NCI-H2196 (cell line): ENCODE measurements around the gene GTF3C1.

ENCODE experiments used
- DNase-seq: peaks from one replicate; lab custom pipeline; 2025; ENCODE audit not compliant: unreplicated experiment; lab: John Stamatoyannopoulos, UW

GTF3C1 gene

GRCh38 chr16:27428026-27428785 is 121.5 kb downstream of the GTF3C1 start:
- DNase-seq, result no peak

- no peak for DNase-seq
Observed at GRCh38 chr16:27427538-27427937, 122.2 kb downstream of the GTF3C1 start.

- peak; percentile 79 for DNase-seq
Observed at GRCh38 chr16:27426423-27427408, 123.0 kb downstream of the GTF3C1 start.

- no peak for DNase-seq
Observed at GRCh38 chr16:27425961-27426360, 123.8 kb downstream of the GTF3C1 start.

GRCh38 chr16:27424772-27425498 is 124.8 kb downstream of the GTF3C1 start:
- no peak for DNase-seq

GRCh38 chr16:27421961-27422740 is 127.6 kb downstream of the GTF3C1 start:
- DNase-seq, result no peak

GRCh38 chr16:27417047-27417671 is 132.6 kb downstream of the GTF3C1 start:
- no peak for DNase-seq

GRCh38 chr16:27414788-27415431 is 134.8 kb downstream of the GTF3C1 start:
- DNase-seq, result no peak

GRCh38 chr16:27413956-27414355 is 135.8 kb downstream of the GTF3C1 start:
- DNase-seq, result no peak

- no peak for DNase-seq
Observed at GRCh38 chr16:27410761-27411160, 139.0 kb downstream of the GTF3C1 start.
